ENCODE results near the gene TRMT13.

Gene TRMT13

DNA sequence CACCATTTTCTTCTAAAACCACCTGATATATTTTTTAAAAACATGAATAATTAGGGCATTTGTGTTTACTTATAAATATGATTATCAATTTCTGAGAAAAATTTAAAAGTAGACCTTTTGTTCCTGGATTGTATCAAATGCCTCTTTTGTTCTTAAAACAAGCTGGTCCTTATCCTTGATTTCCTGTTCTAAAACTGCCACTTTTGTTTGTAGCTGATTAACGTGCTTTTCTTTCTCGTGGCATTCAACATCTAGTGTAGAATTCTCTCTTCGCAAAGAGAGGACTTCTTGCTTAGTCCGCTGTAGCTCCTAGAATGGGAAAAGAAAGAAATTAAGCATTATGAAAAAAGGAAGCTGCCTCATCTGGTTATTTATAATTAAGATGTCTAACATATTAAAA, 25.3 kb upstream of the TRMT13 start:
- TF ChIP-seq, protein P1, sequence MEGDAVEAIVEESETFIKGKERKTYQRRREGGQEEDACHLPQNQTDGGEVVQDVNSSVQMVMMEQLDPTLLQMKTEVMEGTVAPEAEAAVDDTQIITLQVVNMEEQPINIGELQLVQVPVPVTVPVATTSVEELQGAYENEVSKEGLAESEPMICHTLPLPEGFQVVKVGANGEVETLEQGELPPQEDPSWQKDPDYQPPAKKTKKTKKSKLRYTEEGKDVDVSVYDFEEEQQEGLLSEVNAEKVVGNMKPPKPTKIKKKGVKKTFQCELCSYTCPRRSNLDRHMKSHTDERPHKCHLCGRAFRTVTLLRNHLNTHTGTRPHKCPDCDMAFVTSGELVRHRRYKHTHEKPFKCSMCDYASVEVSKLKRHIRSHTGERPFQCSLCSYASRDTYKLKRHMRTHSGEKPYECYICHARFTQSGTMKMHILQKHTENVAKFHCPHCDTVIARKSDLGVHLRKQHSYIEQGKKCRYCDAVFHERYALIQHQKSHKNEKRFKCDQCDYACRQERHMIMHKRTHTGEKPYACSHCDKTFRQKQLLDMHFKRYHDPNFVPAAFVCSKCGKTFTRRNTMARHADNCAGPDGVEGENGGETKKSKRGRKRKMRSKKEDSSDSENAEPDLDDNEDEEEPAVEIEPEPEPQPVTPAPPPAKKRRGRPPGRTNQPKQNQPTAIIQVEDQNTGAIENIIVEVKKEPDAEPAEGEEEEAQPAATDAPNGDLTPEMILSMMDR (conservative IDR thresholded peaks at IDR 0.05; ENCODE audit: low read depth, low read length): no peak
- H3K4me3 ChIP-seq (ENCODE audit: low read depth, low read length): no peak overlapping the region
- DNase-seq (ENCODE audit: low read depth): no peak

DNA sequence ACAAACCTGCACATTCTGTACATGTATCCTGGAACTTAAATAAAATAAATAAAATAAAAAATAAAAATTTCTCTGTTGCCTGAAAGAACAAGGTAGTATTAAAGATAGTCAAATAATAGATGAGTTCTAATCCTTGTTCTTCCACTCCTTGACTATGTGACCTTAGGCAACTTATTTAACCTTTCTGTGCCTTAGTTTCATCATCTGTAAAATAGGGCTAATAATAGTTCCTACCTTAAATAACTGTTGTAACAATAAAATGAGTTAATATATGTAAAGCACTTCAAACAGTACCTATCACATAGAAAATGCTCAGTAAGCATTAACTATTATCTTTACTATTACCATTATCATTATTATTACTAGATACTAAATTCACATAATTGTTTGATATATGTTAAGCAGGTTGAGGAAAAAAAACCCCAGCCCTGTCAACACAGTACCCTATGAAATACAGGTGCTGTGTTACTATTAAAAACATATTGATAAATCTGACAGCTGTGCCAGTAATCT, 23.4 kb upstream of the TRMT13 start:
- DNase-seq (ENCODE audit: low read depth): no peak
- TF ChIP-seq, protein P1 (conservative IDR thresholded peaks at IDR 0.05; ENCODE audit: low read depth, low read length): no peak
- H3K4me3 ChIP-seq (ENCODE audit: low read depth, low read length): no peak overlapping the region

DNA sequence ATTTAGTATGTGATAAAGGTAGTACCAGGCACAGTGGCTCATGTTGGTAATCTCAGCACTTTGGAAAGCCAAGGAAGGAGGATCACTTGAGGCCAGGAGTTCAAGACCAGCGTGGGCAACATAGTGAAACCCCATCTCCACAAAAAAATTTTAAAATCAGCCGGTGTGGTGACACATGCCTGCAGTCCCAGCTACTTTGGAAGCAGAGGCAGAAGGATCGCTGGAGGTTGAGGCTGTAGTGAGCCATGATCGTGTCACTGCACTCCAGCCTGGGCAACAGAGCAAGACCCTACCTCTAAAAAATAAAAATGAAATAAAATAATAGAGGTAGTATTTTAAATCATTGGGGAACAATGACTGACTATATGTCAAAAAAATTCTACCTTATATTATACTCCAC, 17.4 kb upstream of the TRMT13 start:
- TF ChIP-seq, protein P1 (conservative IDR thresholded peaks at IDR 0.05; ENCODE audit: low read depth, low read length): no peak
- H3K4me3 ChIP-seq (ENCODE audit: low read depth, low read length): no peak overlapping the region
- DNase-seq (ENCODE audit: low read depth): no peak

DNA sequence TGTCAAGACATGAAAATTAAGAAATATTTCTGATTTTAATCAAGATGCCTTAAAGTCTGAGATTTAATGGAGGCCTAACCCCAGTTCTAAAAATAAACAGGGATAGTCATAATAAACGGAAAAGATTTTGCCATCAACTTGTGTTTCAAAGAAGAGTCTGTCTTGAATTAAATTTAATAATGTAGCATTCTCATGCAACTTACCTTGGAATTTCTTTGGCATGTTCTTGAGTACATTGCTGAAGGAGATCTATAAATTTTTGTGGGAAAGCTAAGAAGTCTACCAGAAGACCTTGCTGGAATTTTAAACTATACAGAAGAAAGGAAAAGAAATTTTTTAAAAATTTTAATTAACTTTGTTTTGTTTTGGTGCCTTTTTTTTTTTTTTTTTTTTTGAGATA, 10.8 kb upstream of the TRMT13 start:
- no peak overlapping the region for H3K4me3 ChIP-seq (ENCODE audit: low read depth, low read length)
- TF ChIP-seq, protein P1 (conservative IDR thresholded peaks at IDR 0.05; ENCODE audit: low read depth, low read length): no peak
- DNase-seq (ENCODE audit: low read depth): no peak

DNA sequence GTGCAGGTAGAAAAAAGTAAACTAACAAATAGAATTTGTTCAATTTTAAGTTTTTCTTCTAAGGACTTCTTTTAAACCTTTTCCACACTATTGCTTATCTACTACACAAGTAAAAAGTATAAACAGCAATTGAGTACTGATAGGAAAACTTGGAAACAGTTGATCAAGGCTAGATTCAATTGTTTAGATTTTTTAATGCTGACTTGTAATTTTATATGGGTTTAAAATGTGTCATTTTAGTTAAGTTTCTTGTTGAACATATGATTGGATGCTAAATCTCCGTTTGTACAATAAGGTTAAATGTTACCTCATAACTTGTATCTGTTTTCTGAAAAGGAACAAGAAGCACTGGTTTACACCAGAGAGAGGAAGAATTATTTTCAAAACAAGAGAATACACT, 5.7 kb upstream of the TRMT13 start:
- H3K4me3 ChIP-seq (ENCODE audit: low read depth, low read length): no peak overlapping the region
- TF ChIP-seq, protein P1 (conservative IDR thresholded peaks at IDR 0.05; ENCODE audit: low read depth, low read length): no peak
- no peak for DNase-seq (ENCODE audit: low read depth)

DNA sequence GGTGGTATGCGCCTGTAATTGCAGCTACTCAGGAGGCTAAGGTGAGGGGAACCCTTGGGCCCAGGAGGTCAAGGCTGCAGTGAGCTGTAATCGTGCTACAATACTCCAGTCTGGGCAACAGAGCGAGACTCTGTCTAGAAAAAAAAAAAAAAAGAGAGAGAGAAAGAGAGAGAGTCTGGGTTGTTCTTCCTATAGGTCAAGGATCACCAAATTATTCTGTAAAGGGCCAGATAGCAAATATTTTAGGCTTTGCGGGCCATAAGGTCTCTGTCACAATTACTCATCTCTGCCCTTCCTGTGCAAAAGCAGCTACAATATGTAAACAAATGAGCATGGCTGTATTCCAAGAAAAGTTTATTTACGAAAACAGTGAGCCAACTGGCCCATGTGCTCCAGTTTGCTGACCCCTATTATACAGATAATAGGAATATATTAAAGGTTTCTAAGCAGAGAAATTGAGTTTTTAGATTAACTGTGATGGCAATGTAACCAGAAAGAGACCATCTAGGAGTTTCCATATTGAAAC, 2.3 kb upstream of the TRMT13 start:
- H3K4me3 ChIP-seq (ENCODE audit: low read depth, low read length): no peak overlapping the region
- TF ChIP-seq, protein P1 (conservative IDR thresholded peaks at IDR 0.05; ENCODE audit: low read depth, low read length): no peak
- peak; percentile 53 for DNase-seq (ENCODE audit: low read depth)

DNA sequence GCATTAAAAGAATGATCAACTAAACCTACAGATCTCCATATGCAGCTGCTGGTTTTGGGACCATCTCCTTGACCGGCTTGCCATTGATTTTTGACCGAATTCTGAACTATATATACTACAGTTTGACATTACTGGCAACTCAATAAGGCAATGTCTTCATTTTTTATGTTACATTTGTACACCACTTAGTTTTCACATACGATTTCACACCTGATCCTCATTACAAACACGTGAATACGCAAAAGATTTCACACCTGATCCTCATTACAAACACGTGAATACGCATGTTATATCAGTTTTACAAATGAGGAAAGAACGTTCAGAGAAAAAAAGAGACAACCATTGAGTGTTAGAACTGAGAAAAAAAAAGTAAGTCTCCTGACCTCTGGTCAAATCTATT, 1.3 kb upstream of the TRMT13 start:
- TF ChIP-seq, protein P1 (conservative IDR thresholded peaks at IDR 0.05; ENCODE audit: low read depth, low read length): no peak
- no peak for DNase-seq (ENCODE audit: low read depth)
- peak overlapping the region; percentile 93 for H3K4me3 ChIP-seq (ENCODE audit: low read depth, low read length)
